ENCODE results near the gene HOXD11. TPM values are rescaled to one million over a fixed set of nuclear protein-coding genes. Genes with fewer than 3 reads are reported as not detected.

Gene HOXD11
- total RNA-seq, 1 experiment from 2014 or later: not detected

- in situ Hi-C loops (cut with HindIII; ENCODE audit: low sequenced_read_pairs): no loop called here
- DNase-seq (ENCODE audit: low spot score): no peak
These were observed 32.8 kb downstream of the HOXD11 start for GRCh38 chr2:176139661-176140512.

- DNase-seq (ENCODE audit: low spot score): peak; percentile 23
- in situ Hi-C loops (cut with HindIII; ENCODE audit: low sequenced_read_pairs): no loop called here
These were observed 33.6 kb downstream of the HOXD11 start for GRCh38 chr2:176140513-176141317.

- in situ Hi-C loops (cut with HindIII; ENCODE audit: low sequenced_read_pairs): no loop called here
- DNase-seq (ENCODE audit: low spot score): no peak
These were observed 35.2 kb downstream of the HOXD11 start for GRCh38 chr2:176142281-176142680.

- in situ Hi-C loops (cut with HindIII; ENCODE audit: low sequenced_read_pairs): no loop called here
These were observed 38.2 kb downstream of the HOXD11 start for GRCh38 chr2:176145085-176145969.

GRCh38 chr2:176146101-176146500, 39.0 kb downstream of the HOXD11 start:
- DNase-seq (ENCODE audit: low spot score): no peak
- in situ Hi-C loops (cut with HindIII; ENCODE audit: low sequenced_read_pairs): no loop called here

More at GRCh38 chr2:176145085-176145969, 38.2 kb downstream of the HOXD11 start:
- no peak for DNase-seq (ENCODE audit: low spot score)

- in situ Hi-C loops (cut with HindIII; ENCODE audit: low sequenced_read_pairs): no loop called here
- DNase-seq (ENCODE audit: low spot score): no peak
These were observed 39.6 kb downstream of the HOXD11 start for GRCh38 chr2:176146645-176147044.

GRCh38 chr2:176147210-176147799, 40.2 kb downstream of the HOXD11 start:
- in situ Hi-C loops (cut with HindIII; ENCODE audit: low sequenced_read_pairs): no loop called here
- DNase-seq (ENCODE audit: low spot score): no peak

- in situ Hi-C loops (cut with HindIII; ENCODE audit: low sequenced_read_pairs): no loop called here
These were observed 40.9 kb downstream of the HOXD11 start for GRCh38 chr2:176147800-176148496.

GRCh38 chr2:176148751-176149421, 41.8 kb downstream of the HOXD11 start:
- in situ Hi-C loops (cut with HindIII; ENCODE audit: low sequenced_read_pairs): no loop called here
- no peak for DNase-seq (ENCODE audit: low spot score)

More at GRCh38 chr2:176147800-176148496, 40.9 kb downstream of the HOXD11 start:
- DNase-seq (ENCODE audit: low spot score): no peak

GRCh38 chr2:176149481-176149938, 42.4 kb downstream of the HOXD11 start:
- no peak for DNase-seq (ENCODE audit: low spot score)
- in situ Hi-C loops (cut with HindIII; ENCODE audit: low sequenced_read_pairs): no loop called here

GRCh38 chr2:176149939-176150583, 43.0 kb downstream of the HOXD11 start:
- in situ Hi-C loops (cut with HindIII; ENCODE audit: low sequenced_read_pairs): no loop called here
- no peak for DNase-seq (ENCODE audit: low spot score)

GRCh38 chr2:176150584-176151441, 43.7 kb downstream of the HOXD11 start:
- in situ Hi-C loops (cut with HindIII; ENCODE audit: low sequenced_read_pairs): no loop called here

GRCh38 chr2:176151442-176152287, 44.6 kb downstream of the HOXD11 start, which contains the start of gene HOXD4:
Gene HOXD4, plus strand, starts transcription at chr2:176151550. Its CDS starts 84 bp downstream, at chr2:176151634.
- in situ Hi-C loops (cut with HindIII; ENCODE audit: low sequenced_read_pairs): no loop called here
- no peak for DNase-seq (ENCODE audit: low spot score)

More at GRCh38 chr2:176150584-176151441, 43.7 kb downstream of the HOXD11 start:
- no peak for DNase-seq (ENCODE audit: low spot score)

GRCh38 chr2:176152350-176153181, 45.5 kb downstream of the HOXD11 start:
- DNase-seq (ENCODE audit: low spot score): no peak
- in situ Hi-C loops (cut with HindIII; ENCODE audit: low sequenced_read_pairs): no loop called here

Measured in G401 (cell line).